ENCODE measurements around the gene PPP1CA.
"Not testable (repeated sequence)": the region's sequence is repeated elsewhere in the genome, so short reads cannot be mapped to it uniquely, and the experiment has no call there.

PPP1CA gene

GRCh38 chr11:67417425-67417824, 15.8 kb upstream of the PPP1CA start:
- no peak for DNase-seq (ENCODE audit: low spot score)

DNA sequence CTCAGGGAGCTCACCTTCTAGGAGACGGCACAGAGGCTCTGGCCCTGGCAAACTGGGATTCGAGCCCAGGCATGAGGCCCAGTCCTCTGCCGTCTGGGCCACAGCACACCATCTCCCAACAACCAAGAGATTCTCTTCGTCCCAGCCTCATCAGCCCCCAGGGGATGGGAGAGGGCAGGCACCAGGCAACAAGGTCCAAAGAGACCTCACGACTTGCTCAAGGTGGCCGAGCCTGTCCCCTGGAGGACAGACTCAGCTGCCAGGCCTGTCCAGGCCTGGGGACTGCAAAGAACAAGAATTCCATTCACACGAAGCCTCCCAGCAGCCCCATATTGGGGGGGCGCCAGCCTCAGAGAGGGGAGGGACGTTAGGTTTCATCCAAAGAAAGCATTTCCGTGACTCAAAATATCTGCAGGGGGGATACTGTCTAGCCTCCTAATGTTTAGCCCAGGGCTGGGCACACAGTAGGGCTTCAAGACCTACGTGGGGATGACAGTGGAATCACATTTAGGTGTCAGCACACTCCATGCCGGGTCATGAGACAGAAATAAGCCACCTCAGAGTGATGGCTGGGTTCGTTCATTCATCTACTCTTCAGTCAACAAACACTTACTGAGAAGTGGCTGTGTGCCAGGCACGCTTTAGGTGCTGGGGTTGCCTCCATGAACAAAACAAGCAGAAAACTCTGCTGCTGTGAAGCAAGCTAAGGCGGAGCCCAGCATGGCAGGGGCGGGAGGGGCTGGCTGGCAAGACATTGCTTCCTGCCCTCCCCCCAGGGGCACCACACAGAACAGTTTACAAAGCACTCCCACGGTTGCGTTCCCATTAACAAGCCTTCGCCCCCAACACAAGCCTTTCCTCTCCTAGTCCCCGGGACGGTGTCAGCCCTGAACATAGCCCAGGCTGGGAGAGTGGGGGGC, 15.0 kb upstream of the PPP1CA start:
- DNase-seq (ENCODE audit: low spot score): no peak

DNA sequence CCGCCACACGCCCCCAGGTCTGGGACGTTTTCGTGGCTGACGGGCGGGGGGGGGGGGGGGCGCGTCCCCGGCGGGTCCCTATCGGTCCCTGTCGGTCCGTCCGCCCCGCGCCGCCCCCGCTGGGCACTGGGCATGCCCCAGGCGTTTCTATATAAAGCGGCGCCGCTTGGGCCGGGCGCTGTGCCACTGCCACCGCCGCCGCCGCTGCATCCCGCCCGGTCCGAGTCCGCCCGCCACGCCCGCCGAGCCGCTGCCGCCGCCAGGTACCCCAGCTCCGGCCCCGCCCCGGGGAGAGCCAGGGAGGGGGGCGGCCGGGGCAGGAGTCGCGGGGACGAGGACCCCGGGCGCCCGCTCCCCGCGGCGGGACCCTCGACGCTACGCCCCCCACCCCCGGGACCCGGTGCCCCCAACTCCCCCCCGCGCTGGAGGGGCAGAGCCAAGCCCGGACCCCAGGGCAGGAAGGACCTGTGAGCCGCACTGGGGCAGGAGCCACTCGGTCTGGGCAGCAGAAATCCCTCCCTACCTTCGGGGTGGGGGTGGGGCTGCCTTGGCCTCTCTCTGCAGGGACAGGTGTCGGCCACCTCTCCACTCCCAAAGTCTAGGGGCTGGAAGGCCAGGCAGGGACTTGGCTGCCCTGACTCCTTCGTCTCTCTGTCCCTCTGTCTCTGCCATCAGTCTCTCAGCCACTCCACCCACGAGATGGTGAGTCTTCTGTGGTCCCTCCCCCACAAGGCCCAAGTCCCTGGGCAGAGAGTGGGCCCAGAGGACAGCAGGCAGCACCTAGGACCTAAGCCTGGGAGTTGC, 14.0 kb upstream of the PPP1CA start, which contains the start of gene CARNS1:
Gene CARNS1, plus strand, starts transcription at position 178 of the 804 bp plus-strand sequence. Its CDS starts 522 bp downstream, at position 700.
- DNase-seq (ENCODE audit: low spot score): no peak

DNA sequence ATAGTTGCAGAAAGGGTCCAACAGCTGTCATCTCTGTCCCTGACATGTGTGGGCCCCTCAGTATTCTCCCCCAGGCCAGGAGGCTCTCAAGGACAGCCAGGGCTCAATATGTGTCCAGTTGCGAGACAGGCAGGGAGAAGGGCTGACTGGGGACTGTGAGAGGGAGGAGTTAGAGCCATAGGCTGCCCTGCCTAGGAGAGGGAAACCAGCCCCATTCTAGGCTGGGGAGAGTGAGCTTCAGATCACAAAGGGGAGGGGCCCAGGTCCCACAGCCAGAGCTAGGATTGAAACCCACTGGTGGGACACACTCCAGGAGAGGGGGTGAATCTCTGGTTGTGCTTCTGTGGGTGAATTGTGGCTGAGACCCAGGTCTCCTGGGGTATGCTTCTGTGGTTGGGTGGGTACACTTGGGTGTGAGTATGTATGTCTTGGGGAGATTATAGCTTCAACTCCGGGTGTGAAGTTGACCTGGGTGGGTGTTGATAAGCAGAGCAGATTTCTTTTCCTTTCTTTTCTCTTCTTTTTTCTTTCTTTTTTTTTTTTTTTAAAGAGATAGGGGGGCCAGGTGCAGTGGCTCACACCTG, 11.7 kb upstream of the PPP1CA start:
- no peak for DNase-seq (ENCODE audit: low spot score)

DNA sequence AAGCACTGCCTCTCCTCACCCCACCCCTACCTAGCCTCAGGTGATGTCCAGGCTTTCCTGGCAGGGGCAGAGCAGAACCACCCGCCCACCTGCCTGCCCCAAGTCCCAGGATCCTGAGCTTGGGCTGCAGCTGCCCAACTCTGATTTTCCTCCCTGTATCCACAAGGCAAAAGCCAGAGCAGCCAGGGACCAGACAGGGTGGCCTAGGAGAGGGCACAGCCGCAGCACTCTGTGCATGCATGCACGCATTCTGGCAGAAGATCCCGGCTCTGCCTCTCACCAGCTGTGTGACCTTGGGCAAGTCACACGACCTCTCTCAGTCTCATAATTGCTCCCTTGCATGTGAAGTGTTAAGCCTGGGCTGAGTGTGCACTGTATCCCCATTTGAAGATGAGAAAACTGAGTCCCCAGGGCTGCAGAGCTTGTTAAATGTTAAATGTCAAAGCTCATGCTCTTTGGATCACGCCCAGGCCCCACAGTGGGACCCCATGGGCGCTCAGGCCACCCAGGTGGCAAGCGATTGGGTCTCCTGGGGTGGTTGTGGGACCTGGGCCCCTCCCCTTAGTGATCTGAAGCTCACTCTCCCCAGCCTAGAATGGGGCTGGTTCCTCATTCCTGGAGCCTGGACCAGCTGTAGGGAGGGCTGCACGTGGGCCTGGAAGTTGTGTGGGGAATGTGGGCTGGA, 11.0 kb upstream of the PPP1CA start:
- no peak for DNase-seq (ENCODE audit: low spot score)

GRCh38 chr11:67411785-67412152, 10.1 kb upstream of the PPP1CA start:
- no peak for DNase-seq (ENCODE audit: low spot score)

DNA sequence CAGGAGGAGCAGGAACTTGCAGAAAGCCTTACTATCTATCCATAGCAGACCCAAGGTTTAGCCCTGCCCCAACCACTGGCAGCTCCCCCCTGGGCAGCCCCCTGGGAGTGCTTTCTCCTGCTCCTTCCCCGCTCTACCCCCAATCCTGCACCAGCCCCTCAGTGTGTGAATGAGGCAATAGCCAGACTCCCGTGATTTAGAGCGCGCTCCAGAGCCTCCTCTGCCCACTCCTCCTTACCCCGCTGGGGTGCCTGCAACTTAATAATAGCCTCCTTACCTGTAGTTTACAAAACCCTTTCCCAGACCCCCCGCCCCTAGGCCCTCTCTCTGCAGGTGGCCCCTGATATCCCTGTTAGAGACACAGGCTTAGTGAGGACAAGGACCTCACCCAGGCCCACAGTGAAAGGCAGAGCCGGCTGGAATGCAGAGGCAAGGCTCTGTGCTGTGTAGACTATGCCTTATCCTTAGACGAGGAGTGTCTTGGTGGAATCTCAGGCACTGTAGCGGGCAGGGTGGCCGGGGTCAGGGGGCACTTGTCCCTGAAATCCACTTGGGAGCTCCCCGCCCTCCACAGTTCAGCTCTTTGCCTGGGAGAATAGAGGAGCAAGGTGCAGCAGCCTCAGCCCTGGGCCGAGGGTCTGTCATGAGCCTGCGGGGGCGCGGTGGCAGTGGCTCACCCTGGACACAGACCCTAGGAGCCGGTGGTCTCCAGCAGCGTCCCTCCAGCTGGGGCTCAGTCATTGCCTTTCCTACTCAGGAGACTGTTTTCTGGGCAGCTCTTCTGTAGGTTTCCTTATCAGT, 9.5 kb upstream of the PPP1CA start:
- DNase-seq (ENCODE audit: low spot score): no peak

- no peak for DNase-seq (ENCODE audit: low spot score)
Measured at GRCh38 chr11:67410369-67410831, 8.7 kb upstream of the PPP1CA start.

DNA sequence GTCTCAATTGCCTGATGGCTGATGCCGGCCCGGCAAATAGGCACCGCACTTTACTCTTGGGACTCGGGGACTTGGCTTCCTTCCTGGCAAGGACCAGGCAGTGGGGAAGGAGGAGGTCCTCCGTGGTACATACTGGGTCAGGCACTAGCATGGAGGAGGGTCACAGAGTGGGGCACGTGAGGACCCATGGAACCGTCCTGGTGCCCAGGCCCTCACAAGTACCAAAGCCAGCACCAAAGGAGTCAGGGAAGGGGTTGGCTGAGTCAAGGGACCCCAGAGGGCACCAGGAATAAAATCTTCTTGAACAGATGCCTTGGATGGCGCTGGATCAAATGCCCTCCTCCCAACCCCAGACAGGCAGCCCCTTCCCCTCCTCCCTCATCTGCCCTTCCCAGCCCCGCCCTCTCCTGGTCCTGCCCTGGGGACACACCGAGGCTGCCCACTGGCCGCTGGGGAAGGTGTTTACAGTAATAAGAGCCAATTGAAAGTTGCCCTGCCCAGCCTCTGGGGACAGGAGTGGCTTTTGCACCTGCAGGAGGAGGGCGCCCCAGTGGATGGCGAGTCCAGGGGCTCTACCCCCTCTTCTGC, 8.2 kb upstream of the PPP1CA start:
- DNase-seq (ENCODE audit: low spot score): no peak

DNA sequence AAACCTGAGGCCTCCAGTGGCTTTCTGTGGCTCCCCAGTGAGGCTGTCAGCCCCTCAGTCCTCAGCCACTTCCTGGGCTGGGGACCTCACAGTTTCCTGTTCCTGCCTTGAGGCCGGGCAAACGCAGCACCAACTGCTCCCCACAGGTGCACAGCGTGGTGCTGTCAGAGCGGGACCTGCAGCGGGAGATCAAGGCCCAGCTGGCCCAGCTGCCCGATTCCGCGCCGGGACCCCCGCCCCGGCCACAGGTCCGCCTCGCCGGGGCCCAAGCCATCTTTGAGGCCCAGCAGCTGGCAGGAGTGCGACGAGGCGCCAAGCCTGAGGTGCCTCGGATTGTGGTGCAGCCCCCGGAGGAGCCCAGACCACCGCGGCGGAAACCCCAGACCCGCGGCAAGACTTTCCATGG, 7.6 kb upstream of the PPP1CA start:
- DNase-seq (ENCODE audit: low spot score): no peak

GRCh38 chr11:67408437-67409200, 7.0 kb upstream of the PPP1CA start:
- no peak for DNase-seq (ENCODE audit: low spot score)

DNA sequence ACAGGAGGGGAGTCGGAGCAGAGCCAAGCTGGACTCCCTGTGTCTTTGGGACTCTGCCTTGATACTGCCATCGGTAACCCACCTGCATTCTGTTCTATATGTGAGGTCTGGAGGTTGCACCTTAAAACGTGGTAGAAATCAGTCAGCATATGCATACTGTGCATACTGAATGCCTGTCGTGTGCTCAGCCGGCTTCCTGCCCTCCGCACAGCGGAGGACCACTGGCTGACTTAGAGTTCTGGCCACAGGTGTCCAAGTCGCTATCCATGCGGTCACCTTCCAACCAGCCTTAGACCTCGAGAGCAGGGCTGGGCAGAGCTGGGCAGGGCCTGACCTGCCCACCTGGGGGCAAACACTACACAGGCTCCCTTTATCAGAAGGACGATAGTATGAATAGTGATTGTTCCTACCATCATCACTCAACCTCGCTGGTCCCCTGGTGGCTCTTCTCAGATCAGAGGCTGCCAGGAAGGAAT, 6.1 kb upstream of the PPP1CA start:
- DNase-seq (ENCODE audit: low spot score): no peak

DNA sequence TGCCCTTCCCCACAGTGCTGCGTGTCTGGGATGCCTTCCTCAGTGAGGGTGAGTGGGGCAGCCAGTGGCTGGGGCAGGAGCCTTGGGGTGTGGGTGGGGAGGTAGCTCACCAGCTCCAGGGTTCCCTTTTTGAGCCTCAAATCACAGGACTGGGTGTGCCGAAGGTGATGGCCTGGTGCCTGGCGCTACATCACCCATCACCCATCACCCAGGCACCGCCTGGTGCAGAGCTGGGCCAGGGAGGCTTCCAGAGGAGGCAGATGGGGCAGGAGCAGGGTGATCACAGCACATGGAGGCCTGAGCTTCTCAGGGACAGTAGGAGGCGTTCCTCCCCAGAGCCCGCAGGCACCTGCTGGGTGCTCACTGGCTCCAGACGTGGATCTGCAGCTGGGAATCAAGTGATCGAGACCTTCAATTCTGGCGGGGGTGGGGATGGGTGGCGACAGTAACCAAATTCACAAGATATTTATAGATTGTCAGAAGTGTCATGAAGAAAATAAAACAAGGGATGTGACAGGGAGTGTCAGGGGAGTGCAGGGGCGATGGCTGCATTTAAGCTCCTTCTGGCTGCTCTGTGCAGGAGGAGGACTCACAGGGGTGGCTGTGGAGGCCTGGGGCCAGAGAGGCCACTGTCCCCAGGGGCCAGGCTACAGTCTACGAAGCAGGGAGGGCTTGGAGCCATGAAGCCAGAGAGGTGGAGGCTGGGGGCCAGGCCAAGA, 5.5 kb upstream of the PPP1CA start:
- no peak for DNase-seq (ENCODE audit: low spot score)

DNA sequence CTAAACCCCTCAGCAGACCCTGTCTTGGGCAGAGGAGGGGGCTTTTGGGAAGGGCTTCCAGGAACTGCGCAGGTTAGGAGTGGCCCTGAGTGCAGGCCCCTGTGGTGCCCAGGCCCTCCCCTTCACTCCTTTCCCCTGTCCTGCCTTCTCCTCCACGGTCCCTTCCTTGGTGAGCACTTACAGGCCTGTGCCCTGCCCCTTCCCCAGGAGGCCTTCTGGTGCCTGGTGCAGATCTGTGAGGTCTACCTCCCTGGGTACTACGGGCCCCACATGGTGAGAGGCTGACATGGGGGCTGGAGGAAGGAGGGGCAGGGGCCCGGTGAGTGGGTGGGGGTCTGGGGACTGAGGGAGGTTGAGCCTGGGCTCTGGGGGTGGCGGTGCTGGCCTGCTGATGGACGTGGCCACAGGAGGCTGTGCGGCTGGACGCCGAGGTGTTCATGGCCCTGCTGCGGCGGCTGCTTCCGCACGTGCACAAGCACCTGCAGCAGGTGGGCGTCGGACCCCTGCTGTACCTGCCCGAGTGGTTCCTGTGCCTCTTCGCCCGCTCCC, 4.8 kb upstream of the PPP1CA start:
- no peak for DNase-seq (ENCODE audit: low spot score)

DNA sequence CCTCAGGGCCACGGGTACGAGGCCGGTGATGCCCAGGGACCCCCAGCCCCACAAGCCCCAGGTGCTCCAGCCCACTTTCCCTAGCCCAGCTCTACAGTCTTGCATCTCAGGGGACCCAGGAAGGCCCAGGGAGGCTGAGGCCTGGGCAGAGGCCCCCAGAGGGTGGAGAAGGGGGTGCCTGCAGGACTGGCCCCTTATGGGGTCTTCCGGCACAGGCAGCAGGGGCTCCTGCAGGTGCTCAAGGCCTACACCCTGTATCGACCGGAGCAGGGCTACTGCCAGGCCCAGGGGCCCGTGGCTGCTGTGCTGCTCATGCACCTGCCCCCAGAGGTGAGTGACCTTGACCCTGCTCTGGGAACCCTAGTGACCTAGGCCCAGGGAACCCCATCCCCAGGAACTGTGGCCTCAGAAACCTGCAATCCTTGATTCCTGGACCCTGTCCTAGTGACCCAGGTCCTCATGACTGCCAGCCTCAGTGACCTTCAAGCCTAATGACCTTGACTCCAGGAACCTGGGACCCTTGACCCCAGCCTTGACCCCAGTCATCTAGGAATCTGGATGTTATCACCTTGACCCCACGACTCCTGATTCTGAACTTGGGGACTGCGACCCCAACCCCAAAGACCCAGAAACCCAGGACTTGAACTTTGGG, 4.2 kb upstream of the PPP1CA start:
- DNase-seq (ENCODE audit: low spot score): no peak

DNA sequence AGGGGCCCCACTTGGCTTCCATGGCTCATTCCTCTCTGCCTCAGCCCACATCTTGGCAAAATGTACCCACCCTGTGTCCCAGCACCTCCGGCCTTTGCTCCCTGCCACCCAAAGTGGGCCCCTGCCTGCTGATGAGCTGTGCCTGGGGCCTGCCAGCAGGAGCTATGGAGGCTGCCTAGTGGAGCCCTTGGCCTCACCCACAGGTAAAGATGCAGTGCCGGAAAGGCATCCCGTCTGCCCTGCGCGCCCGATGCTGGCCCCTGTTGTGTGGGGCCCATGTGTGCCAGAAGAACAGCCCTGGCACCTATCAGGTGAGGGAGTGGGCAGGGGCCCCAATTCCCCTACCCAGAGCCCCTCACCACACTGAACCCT, 3.5 kb upstream of the PPP1CA start:
- no peak for DNase-seq (ENCODE audit: low spot score)

GRCh38 chr11:67404515-67405195, 3.0 kb upstream of the PPP1CA start:
- DNase-seq (ENCODE audit: low spot score): no peak

GRCh38 chr11:67403085-67403484, 1.4 kb upstream of the PPP1CA start:
- not testable (repeated sequence) for DNase-seq (ENCODE audit: low spot score)
